Lower leg skin (tissue), 4 donors: ENCODE results near the gene CDC14A. TPM values are rescaled to one million over a fixed set of nuclear protein-coding genes. Genes with fewer than 3 reads are reported as not detected.

Experiments used
- DNase-seq, 2 donors: peaks; one replicate each; pipeline ENCODE4 v3.0.0-alpha.2; 2019; ENCODE audit warnings: low spot score in 2 of 2
- H3K4me3 ChIP-seq: fragments of 200-600 bp; sonication (generic); 2 replicates; pipeline ENCODE4 v1.5.1; 2017; ENCODE audit warnings: mild to moderate bottlenecking, low read depth; ENCODE audit not compliant: poor library complexity, severe bottlenecking
- CTCF ChIP-seq, 3 donors: fragments of 450-650 bp; IDR thresholded peaks; one replicate each; pipeline ENCODE4 v1.5.1; 2016; ENCODE audit warnings: antibody characterized with exemption in 3 of 3, mild to moderate bottlenecking in 3 of 3, moderate library complexity in 2 of 3
- POLR2A ChIP-seq, 2 donors: fragments of 450-650 bp; IDR thresholded peaks; one replicate each; pipeline ENCODE4 v1.6.1; 2016 to 2017; ENCODE audit warnings: antibody characterized with exemption in 2 of 2, mild to moderate bottlenecking in 1 of 2, moderate library complexity in 1 of 2
- whole genome bisulfite sequencing, 2 donors: methylation state at CpG; one replicate each; pipeline ENCODE4 v1.1.5; 2018; 5-methylcytosine and 5-hydroxymethylcytosine counted together
- intact Hi-C: fragments of 100-400 bp; cut with DNase I; formaldehyde crosslinking; loops from one replicate; pipeline ENCODE4 v1.15.0; 2023; ENCODE audit warnings: low total_unique reads
- total RNA-seq, 4 donors: library from RNA; depleted of rRNA; stranded (reverse); fragments of >200 nt; gene quantifications; one replicate each; pipeline ENCODE4 v1.1.0, GENCODE V29; 2016

Gene CDC14A
- total RNA-seq, 4 donors from 2014 or later: 13.5 to 15.4 (median 14.4) TPM

- intact Hi-C loops: no loop called here
Measured at GRCh38 chr1:100565533-100565932, 213.2 kb downstream of the CDC14A start.

GRCh38 chr1:100565937-100566699, 213.8 kb downstream of the CDC14A start:
- 52 to 61% methylated on average over 5 of the region's 5 CpGs for WGBS, 2 donors
- intact Hi-C loops: no loop called here
- TF ChIP-seq POLR2A (IDR thresholded peaks at IDR 0.05) (no peak), CTCF (IDR thresholded peaks at IDR 0.05) (no peak)

More at GRCh38 chr1:100565533-100565932, 213.2 kb downstream of the CDC14A start:
- WGBS, 2 donors: 80 to 81% methylated on average over 3 of the region's 3 CpGs
- TF ChIP-seq POLR2A (IDR thresholded peaks at IDR 0.05): no peak
- TF ChIP-seq CTCF (IDR thresholded peaks at IDR 0.05): no peak
- no peak for DNase-seq
- H3K4me3 ChIP-seq: no peak overlapping the region

GRCh38 chr1:100567062-100567461, 214.8 kb downstream of the CDC14A start:
- TF ChIP-seq POLR2A (IDR thresholded peaks at IDR 0.05): no peak
- no peak for DNase-seq
- 0% methylated on average over 1 of the region's 1 CpG for WGBS, 2 donors
- intact Hi-C loops: no loop called here
- no peak overlapping the region for H3K4me3 ChIP-seq

More at GRCh38 chr1:100565937-100566699, 213.8 kb downstream of the CDC14A start:
- DNase-seq: no peak
- H3K4me3 ChIP-seq: no peak overlapping the region

Other genes starting within 250 kb of the CDC14A start
- 1 to 10 TPM in 3 of 4 donors, under 1 TPM in 1; 0.84 to 2.7 (median 1.8) TPM for gene SASS6, start 219.6 kb upstream of the CDC14A start, total RNA-seq
- 10 to 100 TPM; 10.3 to 43.5 (median 13.4) TPM for gene TRMT13, start 219.3 kb upstream of the CDC14A start, total RNA-seq
- gene LRRC39, start 174.2 kb upstream of the CDC14A start, total RNA-seq: 1 to 10 TPM in 3 of 4 donors, not detected in 1; 1.2 to 1.6 (median 1.2) TPM
- gene DBT, start 102.7 kb upstream of the CDC14A start, total RNA-seq: 1 to 10 TPM; 6.4 to 9.9 (median 8.2) TPM
- 10 to 100 TPM; 13.0 to 26.6 (median 17.1) TPM for gene RTCA, start 86.3 kb upstream of the CDC14A start, total RNA-seq
- gene GPR88, start 185.6 kb downstream of the CDC14A start, total RNA-seq: not detected